ENCODE data around the gene CLPSL1.

Gene CLPSL1

DNA sequence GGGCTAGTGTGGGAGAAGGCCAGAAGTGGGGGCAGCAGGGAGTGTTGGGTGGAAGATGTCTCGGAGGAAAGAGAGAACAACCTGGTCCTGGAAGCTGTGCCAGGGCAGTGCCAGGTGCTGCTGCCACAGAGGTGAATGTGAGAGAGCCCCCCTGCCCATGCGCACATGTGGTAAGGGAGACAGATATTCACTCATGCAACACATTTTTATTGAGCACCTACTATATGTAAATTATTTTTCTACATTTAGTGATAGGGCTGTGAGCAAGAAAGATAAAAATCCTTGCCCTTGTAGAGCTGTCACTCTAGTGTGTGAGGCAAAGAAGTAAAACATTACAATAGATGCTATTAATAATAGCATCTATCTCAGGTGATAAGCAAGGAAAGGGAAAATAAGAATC lies 471 bp downstream of the CLPSL1 start:
- no peak for DNase-seq (ENCODE audit: extremely low spot score)
- CTCF ChIA-PET = no interaction called here
- TF ChIP-seq, protein P1, sequence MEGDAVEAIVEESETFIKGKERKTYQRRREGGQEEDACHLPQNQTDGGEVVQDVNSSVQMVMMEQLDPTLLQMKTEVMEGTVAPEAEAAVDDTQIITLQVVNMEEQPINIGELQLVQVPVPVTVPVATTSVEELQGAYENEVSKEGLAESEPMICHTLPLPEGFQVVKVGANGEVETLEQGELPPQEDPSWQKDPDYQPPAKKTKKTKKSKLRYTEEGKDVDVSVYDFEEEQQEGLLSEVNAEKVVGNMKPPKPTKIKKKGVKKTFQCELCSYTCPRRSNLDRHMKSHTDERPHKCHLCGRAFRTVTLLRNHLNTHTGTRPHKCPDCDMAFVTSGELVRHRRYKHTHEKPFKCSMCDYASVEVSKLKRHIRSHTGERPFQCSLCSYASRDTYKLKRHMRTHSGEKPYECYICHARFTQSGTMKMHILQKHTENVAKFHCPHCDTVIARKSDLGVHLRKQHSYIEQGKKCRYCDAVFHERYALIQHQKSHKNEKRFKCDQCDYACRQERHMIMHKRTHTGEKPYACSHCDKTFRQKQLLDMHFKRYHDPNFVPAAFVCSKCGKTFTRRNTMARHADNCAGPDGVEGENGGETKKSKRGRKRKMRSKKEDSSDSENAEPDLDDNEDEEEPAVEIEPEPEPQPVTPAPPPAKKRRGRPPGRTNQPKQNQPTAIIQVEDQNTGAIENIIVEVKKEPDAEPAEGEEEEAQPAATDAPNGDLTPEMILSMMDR (IDR thresholded peaks at IDR 0.05; ENCODE audit: control extremely low read depth, extremely low read depth, low read depth, missing control alignments) = no peak
- POLR2A ChIA-PET = no interaction called here

DNA sequence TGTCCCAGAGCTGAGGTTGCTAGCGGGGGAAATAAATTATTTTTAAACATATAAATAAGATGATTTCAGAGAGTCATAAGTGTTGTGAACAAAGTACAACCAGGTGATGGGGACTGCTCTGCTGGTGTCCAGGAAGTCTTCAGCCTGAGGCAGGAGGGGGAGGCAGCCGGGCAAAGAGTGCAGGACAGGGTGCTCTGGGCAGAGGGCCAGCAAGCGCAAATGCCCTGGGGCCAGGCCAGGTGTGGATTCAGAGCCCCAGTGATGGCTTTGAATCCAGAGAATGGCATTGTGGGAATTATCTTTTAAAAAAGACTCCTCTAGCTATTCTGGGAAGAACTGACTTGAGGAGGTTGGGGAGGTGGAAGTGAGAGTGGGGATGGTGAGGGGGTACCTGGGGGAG lies 1.6 kb downstream of the CLPSL1 start:
- TF ChIP-seq, protein P1 (IDR thresholded peaks at IDR 0.05; ENCODE audit: control extremely low read depth, extremely low read depth, low read depth, missing control alignments) = no peak
- no peak for DNase-seq (ENCODE audit: extremely low spot score)
- POLR2A ChIA-PET = no interaction called here
- CTCF ChIA-PET = no interaction called here

DNA sequence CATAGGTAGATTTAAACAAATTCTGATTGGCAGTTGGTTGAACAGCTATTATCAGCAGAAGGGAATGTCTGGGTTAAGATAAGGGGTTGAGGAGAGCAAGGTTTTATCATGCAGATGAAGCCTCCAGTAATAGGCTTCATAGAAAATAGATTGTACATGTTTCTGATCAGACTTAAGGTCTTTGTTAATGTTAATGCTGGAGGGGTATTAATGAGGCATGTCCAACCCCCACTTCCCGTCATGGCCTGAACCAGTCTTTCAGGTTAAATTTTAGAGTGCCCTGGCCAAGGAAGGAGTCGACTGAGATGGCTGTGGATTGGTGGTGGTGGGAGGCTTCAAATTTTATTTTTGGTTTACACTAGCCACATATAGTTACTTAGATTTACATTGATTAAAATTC lies 3.4 kb downstream of the CLPSL1 start:
- no peak for DNase-seq (ENCODE audit: extremely low spot score)
- CTCF ChIA-PET = no interaction called here
- POLR2A ChIA-PET = no interaction called here
- TF ChIP-seq, protein P1 (IDR thresholded peaks at IDR 0.05; ENCODE audit: control extremely low read depth, extremely low read depth, low read depth, missing control alignments) = no peak

DNA sequence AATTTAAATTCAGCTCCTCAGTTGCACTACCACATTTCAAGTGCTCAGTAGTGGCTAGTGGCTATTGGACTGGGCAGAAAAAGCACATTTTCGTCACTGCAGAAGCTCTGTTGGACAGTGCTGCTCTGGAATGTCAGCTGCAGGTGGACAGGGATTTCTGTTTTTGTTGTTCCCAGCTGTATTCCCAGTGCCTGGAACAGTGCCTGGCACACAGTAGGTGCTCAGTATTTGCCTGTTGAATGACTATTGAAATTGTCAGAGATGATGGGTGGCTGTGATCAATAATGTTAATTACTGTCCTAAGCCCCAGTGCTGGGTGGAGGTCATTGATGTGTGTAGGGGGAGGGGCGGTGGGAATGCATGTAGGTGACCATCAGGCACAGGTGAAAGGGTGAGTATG lies 5.5 kb downstream of the CLPSL1 start:
- CTCF ChIA-PET = interaction anchor here (1.7 to 4.3 kb wide), 4 partner anchors 7 to 50 kb away, joined by 3 to 27 read pairs (median 4); partner anchors contain the start of genes ARMC12 and CLPS
- POLR2A ChIA-PET = no interaction called here
- DNase-seq (ENCODE audit: extremely low spot score) = no peak
- TF ChIP-seq, protein P1 (IDR thresholded peaks at IDR 0.05; ENCODE audit: control extremely low read depth, extremely low read depth, low read depth, missing control alignments) = no peak

DNA sequence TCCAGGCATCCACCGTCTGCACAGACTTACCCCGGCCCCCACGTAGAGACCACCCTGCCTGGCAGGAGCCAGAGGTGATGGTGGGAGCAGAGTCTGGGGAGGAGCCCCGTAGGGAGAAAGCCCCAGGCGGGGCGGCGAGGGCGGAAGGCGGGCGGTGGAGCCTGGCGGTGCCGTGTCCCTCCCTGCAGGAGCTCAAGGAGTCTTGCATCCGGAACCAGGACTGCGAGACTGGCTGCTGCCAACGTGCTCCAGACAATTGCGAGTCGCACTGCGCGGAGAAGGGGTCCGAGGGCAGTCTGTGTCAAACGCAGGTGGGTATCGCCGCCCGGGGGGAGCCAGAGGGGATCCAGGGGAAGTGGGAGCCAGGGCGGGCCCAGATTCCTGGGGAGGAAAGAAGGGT lies 6.0 kb downstream of the CLPSL1 start:
- ChIA-PET POLR2A (no interaction called here), CTCF (interaction anchor here (1.6 to 4.3 kb wide), 5 partner anchors 8 to 50 kb away, joined by 3 to 27 read pairs (median 5); partner anchors contain the start of genes ARMC12 and CLPS)
- TF ChIP-seq, protein P1 (IDR thresholded peaks at IDR 0.05; ENCODE audit: control extremely low read depth, extremely low read depth, low read depth, missing control alignments) = no peak
- DNase-seq (ENCODE audit: extremely low spot score) = no peak

DNA sequence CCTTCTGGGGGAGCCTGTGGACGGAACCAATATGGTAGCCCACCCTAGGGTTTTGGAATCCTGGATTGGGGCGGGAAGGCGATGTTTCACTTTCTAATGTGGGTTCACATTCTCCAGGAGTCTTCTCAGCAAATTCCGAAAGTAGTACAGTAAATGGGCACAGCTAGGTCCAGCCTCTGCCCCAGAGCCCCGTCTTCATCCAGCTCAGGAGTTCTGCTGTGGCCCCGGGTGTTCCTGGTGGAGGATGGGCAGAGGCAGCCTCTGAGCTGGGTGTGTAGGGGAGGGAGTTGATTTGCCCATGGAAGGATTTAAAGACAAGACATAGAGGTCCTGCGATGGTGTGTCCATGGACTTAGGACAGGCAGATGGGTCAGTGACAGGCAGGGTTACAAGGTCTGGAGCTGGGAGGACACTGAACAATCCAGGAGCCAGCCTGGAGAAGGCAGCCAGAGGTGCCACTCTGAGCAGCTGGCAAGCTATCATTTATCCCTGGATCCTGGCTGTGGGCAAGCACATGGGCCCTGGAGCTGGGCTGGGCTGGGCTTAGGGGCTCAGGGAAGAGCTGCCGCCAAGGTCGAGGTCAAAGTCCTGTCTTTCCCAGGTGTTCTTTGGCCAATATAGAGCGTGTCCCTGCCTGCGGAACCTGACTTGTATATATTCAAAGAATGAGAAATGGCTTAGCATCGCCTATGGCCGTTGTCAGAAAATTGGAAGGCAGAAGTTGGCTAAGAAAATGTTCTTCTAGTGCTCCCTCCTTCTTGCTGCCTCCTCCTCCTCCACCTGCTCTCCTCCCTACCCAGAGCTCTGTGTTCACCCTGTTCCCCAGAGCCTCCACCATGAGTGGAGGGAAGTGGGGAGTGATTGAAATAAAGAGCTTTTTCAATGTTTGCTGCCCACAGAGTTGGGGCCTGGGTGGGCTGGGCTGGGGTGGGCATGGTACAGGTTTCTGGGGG lies 6.7 kb downstream of the CLPSL1 start:
- CTCF ChIA-PET = interaction anchor here (1.6 to 4.3 kb wide), 5 partner anchors 9 to 265 kb away, joined by 3 to 27 read pairs (median 5); partner anchors contain the start of genes ARMC12 and CLPS

More for the DNA sequence above, 6.7 kb downstream of the CLPSL1 start:
- POLR2A ChIA-PET = interaction anchor here (0.6 kb wide), 1 partner anchor 819 kb away, joined by 5 read pairs; no protein-coding TSS in a partner anchor
- TF ChIP-seq, protein P1 (IDR thresholded peaks at IDR 0.05; ENCODE audit: control extremely low read depth, extremely low read depth, low read depth, missing control alignments) = no peak
- no peak for DNase-seq (ENCODE audit: extremely low spot score)
